Measurements from ENCODE around the gene CAPZB. TPM values are rescaled to one million over a fixed set of nuclear protein-coding genes. Genes with fewer than 3 reads are reported as not detected.
A peak's percentile ranks its signal among the peaks of the same experiment; 100 is the strongest.

The CAPZB gene
- total RNA-seq, 2 donors from 2014 or later = 119 to 174 TPM

DNA sequence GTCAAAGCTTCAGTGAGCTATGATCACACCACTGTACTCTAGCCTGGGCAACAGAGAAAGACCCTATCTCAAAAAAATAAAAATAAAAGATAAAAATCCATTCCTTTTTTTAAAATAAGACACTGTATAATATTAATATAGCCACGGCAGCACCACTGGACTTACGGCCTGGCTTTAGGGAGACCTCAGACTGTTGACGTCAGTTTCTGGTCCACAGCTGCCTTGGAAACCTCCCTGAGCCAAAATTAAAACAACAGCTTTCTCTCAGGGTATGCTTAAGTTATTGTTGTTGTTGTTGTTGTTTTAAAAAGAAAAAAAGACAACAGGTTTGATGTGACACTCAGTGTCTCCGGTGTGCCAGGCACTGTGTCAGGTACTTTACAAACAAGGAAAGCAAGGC lies 42.0 kb downstream of the CAPZB start:
- H3K9me3 ChIP-seq = no peaks in the 10 kb centered on the region
- TF ChIP-seq, protein P1, sequence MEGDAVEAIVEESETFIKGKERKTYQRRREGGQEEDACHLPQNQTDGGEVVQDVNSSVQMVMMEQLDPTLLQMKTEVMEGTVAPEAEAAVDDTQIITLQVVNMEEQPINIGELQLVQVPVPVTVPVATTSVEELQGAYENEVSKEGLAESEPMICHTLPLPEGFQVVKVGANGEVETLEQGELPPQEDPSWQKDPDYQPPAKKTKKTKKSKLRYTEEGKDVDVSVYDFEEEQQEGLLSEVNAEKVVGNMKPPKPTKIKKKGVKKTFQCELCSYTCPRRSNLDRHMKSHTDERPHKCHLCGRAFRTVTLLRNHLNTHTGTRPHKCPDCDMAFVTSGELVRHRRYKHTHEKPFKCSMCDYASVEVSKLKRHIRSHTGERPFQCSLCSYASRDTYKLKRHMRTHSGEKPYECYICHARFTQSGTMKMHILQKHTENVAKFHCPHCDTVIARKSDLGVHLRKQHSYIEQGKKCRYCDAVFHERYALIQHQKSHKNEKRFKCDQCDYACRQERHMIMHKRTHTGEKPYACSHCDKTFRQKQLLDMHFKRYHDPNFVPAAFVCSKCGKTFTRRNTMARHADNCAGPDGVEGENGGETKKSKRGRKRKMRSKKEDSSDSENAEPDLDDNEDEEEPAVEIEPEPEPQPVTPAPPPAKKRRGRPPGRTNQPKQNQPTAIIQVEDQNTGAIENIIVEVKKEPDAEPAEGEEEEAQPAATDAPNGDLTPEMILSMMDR (IDR thresholded peaks at IDR 0.05) = no peak
- H3K27ac ChIP-seq = peak overlapping the region; percentile 72 to 80
- peaks cover 81 to 98% of the 10 kb centered on the region in 2 donors for H3K4me1 ChIP-seq (ENCODE audit: control insufficient read depth in 1 of 2, low read depth in 2 of 2)
- no peaks in the 10 kb centered on the region for H3K27me3 ChIP-seq (replicated peaks; ENCODE audit: insufficient read depth)
- H3K4me3 ChIP-seq = no peak overlapping the region
- H3K36me3 ChIP-seq = no peaks in the 10 kb centered on the region
- ATAC-seq (ENCODE audit: insufficient number of reproducible peaks, low FRiP score, low read depth) (no peak), DNase-seq (ENCODE audit: low spot score) (no peak)

DNA sequence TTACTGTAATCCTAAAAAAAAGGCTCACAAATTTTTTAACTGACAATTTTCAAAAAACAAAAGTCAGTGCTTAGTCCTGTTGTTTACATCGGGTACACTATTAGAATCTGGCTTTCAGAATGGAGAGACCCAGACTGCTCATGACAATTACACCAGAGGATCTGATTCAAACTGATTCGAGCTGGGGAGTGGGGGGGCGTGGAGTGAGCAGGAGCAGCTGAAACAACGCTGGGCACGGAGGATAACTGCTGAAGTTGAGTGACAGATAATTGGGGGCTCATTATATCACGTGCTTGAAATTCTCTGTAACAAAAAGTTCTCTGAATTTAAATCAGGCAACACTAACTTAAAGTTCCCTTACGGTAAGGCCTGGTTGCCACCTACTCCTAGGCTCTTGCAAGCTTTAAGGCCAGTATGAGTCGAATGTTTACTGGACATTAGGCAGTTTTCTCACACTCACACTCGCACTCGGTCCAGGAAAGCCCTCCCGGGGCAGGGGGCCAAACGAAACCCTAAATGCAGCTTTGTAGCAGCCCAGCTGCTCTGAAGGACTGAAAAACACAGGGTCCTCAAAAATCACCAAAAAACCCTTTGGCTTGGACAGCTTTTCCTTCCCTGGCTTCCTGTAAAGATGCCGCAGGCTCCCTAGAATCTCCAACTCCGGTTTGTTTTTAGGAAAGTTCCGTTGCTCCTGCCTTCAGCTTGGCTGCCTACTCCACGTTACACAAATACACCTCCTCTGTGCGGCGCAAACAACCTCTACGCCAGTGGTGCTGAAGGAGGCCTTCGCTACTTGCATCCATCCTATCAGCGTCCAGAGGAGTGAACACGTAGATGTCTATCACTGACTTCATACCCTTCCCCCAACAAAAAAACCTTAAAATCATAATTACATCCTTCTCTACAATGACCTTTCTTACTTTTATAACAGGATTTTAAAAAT lies 42.9 kb downstream of the CAPZB start:
- TF ChIP-seq, protein P1 (IDR thresholded peaks at IDR 0.05) = no peak
- Histone ChIP-seq H3K4me3 (peak overlapping the region; percentile 27), H3K36me3 (no peaks in the 10 kb centered on the region), H3K4me1 (ENCODE audit: control insufficient read depth in 1 of 2, low read depth in 2 of 2) (peaks cover 81 to 98% of the 10 kb centered on the region in 2 donors), H3K27ac (peak overlapping the region; percentile 72 to 80), H3K9me3 (no peaks in the 10 kb centered on the region), H3K27me3 (replicated peaks; ENCODE audit: insufficient read depth) (no peaks in the 10 kb centered on the region)
- no peak for DNase-seq (ENCODE audit: low spot score)
- no peak for ATAC-seq (ENCODE audit: insufficient number of reproducible peaks, low FRiP score, low read depth)

DNA sequence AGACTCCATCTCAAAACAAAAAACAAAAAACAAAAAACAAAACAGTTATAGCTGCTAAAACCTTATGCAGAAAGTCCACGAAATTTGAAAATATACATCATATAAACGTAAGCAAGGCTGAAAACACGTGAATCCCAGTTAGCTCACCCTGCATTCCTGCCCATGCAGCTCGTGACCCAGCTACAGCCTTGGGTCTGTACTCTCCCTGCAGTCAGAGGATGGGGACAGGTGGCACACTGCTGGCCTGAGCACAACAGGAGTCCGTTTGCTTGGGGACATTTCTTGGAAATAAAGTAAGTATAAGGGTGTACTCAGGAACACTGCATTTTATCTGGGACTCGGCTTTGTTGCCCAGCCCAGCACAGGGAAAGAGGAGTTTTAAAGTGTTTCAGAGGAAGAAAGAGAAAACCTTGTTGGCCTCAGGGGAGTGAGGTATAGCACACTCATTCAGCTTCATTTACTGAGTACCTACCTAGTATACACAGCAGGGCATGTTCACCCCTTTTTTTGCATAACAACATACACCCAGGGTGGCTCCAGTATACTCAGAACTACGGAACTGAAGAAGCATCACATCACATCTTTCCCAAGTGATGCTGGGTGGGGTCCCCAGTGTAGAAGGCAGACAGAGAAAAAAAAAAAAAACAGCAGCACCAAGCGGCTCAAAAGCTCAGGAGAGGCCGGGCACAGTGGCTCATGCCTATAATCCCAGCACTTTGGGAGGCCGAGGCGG lies 44.1 kb downstream of the CAPZB start:
- H3K9me3 ChIP-seq = no peaks in the 10 kb centered on the region
- H3K27me3 ChIP-seq (replicated peaks; ENCODE audit: insufficient read depth) = no peaks in the 10 kb centered on the region
- DNase-seq (ENCODE audit: low spot score) (no peak), ATAC-seq (ENCODE audit: insufficient number of reproducible peaks, low FRiP score, low read depth) (no peak)
- H3K4me3 ChIP-seq = no peak overlapping the region
- no peaks in the 10 kb centered on the region for H3K36me3 ChIP-seq
- TF ChIP-seq, protein P1 (IDR thresholded peaks at IDR 0.05) = no peak
- H3K4me1 ChIP-seq (ENCODE audit: control insufficient read depth in 1 of 2, low read depth in 2 of 2) = peaks cover 87 to 100% of the 10 kb centered on the region in 2 donors
- peak overlapping the region; percentile 48 to 88 for H3K27ac ChIP-seq

DNA sequence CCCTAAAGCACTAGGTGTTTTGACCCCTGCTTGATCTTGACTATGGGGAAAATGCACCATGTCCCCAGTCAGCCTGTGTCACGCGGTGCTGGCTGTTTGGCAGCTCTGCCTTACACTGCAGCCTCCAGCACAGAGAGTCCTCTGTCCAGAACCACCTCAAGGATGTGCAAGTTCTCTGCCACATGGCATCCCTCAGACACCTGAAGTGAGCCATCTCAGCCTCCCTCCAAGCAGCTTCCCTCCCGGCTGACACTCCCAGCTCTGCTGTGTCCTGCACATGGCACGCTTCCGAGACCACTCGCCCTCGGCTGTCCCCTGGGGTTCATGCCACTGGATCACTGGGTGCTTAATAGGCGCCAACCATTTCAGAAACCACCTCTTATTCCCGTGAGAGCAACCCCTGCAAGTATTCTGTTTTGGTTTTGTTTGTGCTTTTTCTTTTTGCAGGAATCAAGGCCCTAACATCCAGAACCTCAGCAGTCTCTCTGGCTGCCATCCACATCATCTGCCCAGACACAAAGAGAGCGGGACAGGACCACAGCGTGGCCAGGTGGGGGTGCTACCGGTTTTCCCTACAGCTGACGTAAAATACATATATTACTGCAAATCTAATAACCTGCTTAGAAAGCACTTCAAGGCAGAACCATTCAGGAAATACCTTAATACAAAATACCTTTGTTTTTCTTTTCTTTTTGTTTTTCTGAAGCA lies 45.7 kb downstream of the CAPZB start:
- DNase-seq (ENCODE audit: low spot score) (no peak), ATAC-seq (ENCODE audit: insufficient number of reproducible peaks, low FRiP score, low read depth) (no peak)
- Histone ChIP-seq H3K4me3 (peak overlapping the region; percentile 3), H3K27me3 (replicated peaks; ENCODE audit: insufficient read depth) (no peaks in the 10 kb centered on the region), H3K9me3 (no peaks in the 10 kb centered on the region), H3K36me3 (no peaks in the 10 kb centered on the region), H3K27ac (peak overlapping the region; percentile 82 to 88), H3K4me1 (ENCODE audit: control insufficient read depth in 1 of 2, low read depth in 2 of 2) (peaks cover 90 to 100% of the 10 kb centered on the region in 2 donors)
- TF ChIP-seq, protein P1 (IDR thresholded peaks at IDR 0.05) = no peak

Data from thoracic aorta (tissue), 2 donors.